Measurements from ENCODE around the gene TTC23L.

TTC23L gene

GRCh38 chr5:34833976-34834793 lies 4.8 kb upstream of the TTC23L start:
- DNase-seq = no peak

- no peak for DNase-seq
Observed at GRCh38 chr5:34834794-34835089, 4.2 kb upstream of the TTC23L start.

- no peak for DNase-seq
Observed at GRCh38 chr5:34835664-34836063, 3.3 kb upstream of the TTC23L start.

GRCh38 chr5:34841816-34842215 lies 2.9 kb downstream of the TTC23L start:
- no peak for DNase-seq

GRCh38 chr5:34842554-34842953 lies 3.6 kb downstream of the TTC23L start:
- no peak for DNase-seq

- DNase-seq = no peak
Observed at GRCh38 chr5:34843497-34843896, 4.5 kb downstream of the TTC23L start.

- no peak for DNase-seq
Observed at GRCh38 chr5:34844106-34844505, 5.1 kb downstream of the TTC23L start.

- no peak for DNase-seq
Observed at GRCh38 chr5:34844999-34845398, 6.0 kb downstream of the TTC23L start.

GRCh38 chr5:34847056-34847455 lies 8.1 kb downstream of the TTC23L start:
- DNase-seq = no peak

GRCh38 chr5:34847552-34847951 lies 8.6 kb downstream of the TTC23L start:
- DNase-seq = no peak

- DNase-seq = no peak
Observed at GRCh38 chr5:34848230-34848629, 9.3 kb downstream of the TTC23L start.

- DNase-seq = no peak
Observed at GRCh38 chr5:34849253-34849652, 10.3 kb downstream of the TTC23L start.

GRCh38 chr5:34854459-34855174 lies 15.7 kb downstream of the TTC23L start:
- no peak for DNase-seq

- no peak for DNase-seq
Observed at GRCh38 chr5:34857161-34857560, 18.2 kb downstream of the TTC23L start.

GRCh38 chr5:34857894-34858293 lies 18.9 kb downstream of the TTC23L start:
- no peak for DNase-seq

- no peak for DNase-seq
Observed at GRCh38 chr5:34858790-34859189, 19.8 kb downstream of the TTC23L start.

GRCh38 chr5:34859253-34859652 lies 20.3 kb downstream of the TTC23L start:
- no peak for DNase-seq

- no peak for DNase-seq
Observed at GRCh38 chr5:34863946-34864345, 25.0 kb downstream of the TTC23L start.

GRCh38 chr5:34865091-34865490 lies 26.1 kb downstream of the TTC23L start:
- no peak for DNase-seq

- DNase-seq = no peak
Observed at GRCh38 chr5:34866989-34867471, 28.1 kb downstream of the TTC23L start.

- DNase-seq = no peak
Observed at GRCh38 chr5:34867660-34868059, 28.7 kb downstream of the TTC23L start.

- no peak for DNase-seq
Observed at GRCh38 chr5:34868791-34869190, 29.8 kb downstream of the TTC23L start.

GRCh38 chr5:34869256-34869655 lies 30.3 kb downstream of the TTC23L start:
- DNase-seq = no peak

- DNase-seq = no peak
Observed at GRCh38 chr5:34870382-34870781, 31.4 kb downstream of the TTC23L start.

GRCh38 chr5:34876275-34876674 lies 37.3 kb downstream of the TTC23L start:
- no peak for DNase-seq

All from activated T-cell treated with anti-CD3 and anti-CD28 coated beads for 4 hours (primary cell).